SK-N-SH treated with all-trans-retinoic acid at 6 μM for 48 hours (cell line): ENCODE data around the gene ZNF280C.

Source experiments
- ATAC-seq: fragments of 200-7000 bp; cut with Tn5 transposase; 3 replicates; pipeline ENCODE4 v1.9.1; 2020; ENCODE audit warnings: mild to moderate bottlenecking, moderate library complexity
- ARNTL ChIP-seq: fragments of 450-650 bp; formaldehyde crosslinking; IDR thresholded peaks from 2 replicates; pipeline ENCODE4 v1.5.0; 2020; ENCODE audit warnings: low read depth, mild to moderate bottlenecking, moderate library complexity, borderline replicate concordance
- CREB5 ChIP-seq: fragments of 250-450 bp; sonication (Bioruptor Pico); IDR thresholded peaks from 2 replicates; pipeline ENCODE4 v1.5.1; 2020; ENCODE audit warnings: low read depth, mild to moderate bottlenecking, moderate library complexity
- CSDC2 ChIP-seq: fragments of 250-450 bp; sonication (Bioruptor Pico); IDR thresholded peaks from 2 replicates; pipeline ENCODE4 v1.5.0; 2020; ENCODE audit warnings: mild to moderate bottlenecking, moderate library complexity
- CSRNP3 ChIP-seq: fragments of 250-450 bp; sonication (Bioruptor Pico); IDR thresholded peaks from 2 replicates; pipeline ENCODE4 v1.5.1; 2021; ENCODE audit warnings: mild to moderate bottlenecking, moderate library complexity
- ESRRG ChIP-seq: fragments of 250-450 bp; sonication (Bioruptor Pico); IDR thresholded peaks from 2 replicates; pipeline ENCODE4 v1.6.1; 2021; ENCODE audit warnings: mild to moderate bottlenecking
- GLIS3 ChIP-seq: fragments of 250-450 bp; sonication (Bioruptor Pico); IDR thresholded peaks from 2 replicates; pipeline ENCODE4 v1.5.0; 2020; ENCODE audit warnings: mild to moderate bottlenecking, moderate library complexity
- ISL1 ChIP-seq: fragments of 250-450 bp; sonication (Bioruptor Pico); IDR thresholded peaks from 2 replicates; pipeline ENCODE4 v2.1.2; 2022; ENCODE audit warnings: mild to moderate bottlenecking, moderate library complexity
- OSR1 ChIP-seq: fragments of 250-450 bp; sonication (Bioruptor Pico); IDR thresholded peaks from 2 replicates; pipeline ENCODE4 v1.8.0; 2022; ENCODE audit warnings: moderate library complexity, mild to moderate bottlenecking, inconsistent platforms
- PATZ1 ChIP-seq: fragments of 250-450 bp; sonication (Bioruptor Pico); IDR thresholded peaks from 2 replicates; pipeline ENCODE4 v1.8.0; 2020; ENCODE audit warnings: mild to moderate bottlenecking, moderate library complexity, borderline replicate concordance
- POU6F1 ChIP-seq: fragments of 250-450 bp; sonication (Bioruptor Pico); IDR thresholded peaks from 2 replicates; pipeline ENCODE4 v1.8.0; 2021; ENCODE audit warnings: low read depth, mild to moderate bottlenecking, moderate library complexity, borderline replicate concordance
- PPARA ChIP-seq: fragments of 250-450 bp; sonication (Bioruptor Pico); IDR thresholded peaks from 2 replicates; pipeline ENCODE4 v1.5.0; 2020; ENCODE audit warnings: mild to moderate bottlenecking, borderline replicate concordance
- RARB ChIP-seq: fragments of 250-450 bp; sonication (Bioruptor Pico); IDR thresholded peaks from 2 replicates; pipeline ENCODE4 v1.8.0; 2021; ENCODE audit warnings: mild to moderate bottlenecking, moderate library complexity
- SNAI2 ChIP-seq: fragments of 250-450 bp; sonication (Bioruptor Pico); IDR thresholded peaks from 2 replicates; pipeline ENCODE4 v1.5.0; 2020; ENCODE audit warnings: mild to moderate bottlenecking, moderate library complexity
- TCF4 ChIP-seq: fragments of 250-450 bp; sonication (Bioruptor Pico); IDR thresholded peaks from 2 replicates; pipeline ENCODE4 v1.8.0; 2021; ENCODE audit warnings: mild to moderate bottlenecking, moderate library complexity, borderline replicate concordance
- TSHZ2 ChIP-seq: fragments of 250-450 bp; sonication (Bioruptor Pico); IDR thresholded peaks from 2 replicates; pipeline ENCODE4 v1.5.0; 2020; ENCODE audit warnings: mild to moderate bottlenecking, moderate library complexity
- ZFP3 ChIP-seq: fragments of 250-450 bp; sonication (Bioruptor Pico); IDR thresholded peaks from 2 replicates; pipeline ENCODE4 v1.5.0; 2020; ENCODE audit warnings: mild to moderate bottlenecking, moderate library complexity
- ZNF565 ChIP-seq: fragments of 450-650 bp; formaldehyde crosslinking; conservative IDR thresholded peaks from 2 replicates; pipeline ENCODE4 v1.5.0; 2020; ENCODE audit warnings: low read depth, mild to moderate bottlenecking, moderate library complexity
- ZNF8 ChIP-seq: fragments of 450-650 bp; formaldehyde crosslinking; IDR thresholded peaks from 2 replicates; pipeline ENCODE4 v1.5.0; 2020; ENCODE audit warnings: mild to moderate bottlenecking, moderate library complexity

The ZNF280C gene

GRCh38 chrX:130163398-130163797 is 105.3 kb downstream of the ZNF280C start:
- no peak for ATAC-seq
- no peak for TF ChIP-seq CREB5 (CRISPR knock-in tag)
- TF ChIP-seq ESRRG (CRISPR knock-in tag) = no peak
- TF ChIP-seq RARB (CRISPR knock-in tag) = no peak
- no peak for TF ChIP-seq ZFP3
- no peak for TF ChIP-seq ISL1 (CRISPR knock-in tag)
- no peak for TF ChIP-seq ARNTL (CRISPR knock-in tag)

GRCh38 chrX:130162094-130162735 is 106.5 kb downstream of the ZNF280C start:
- no peak for TF ChIP-seq PATZ1 (CRISPR knock-in tag)
- TF ChIP-seq TCF4 (CRISPR knock-in tag) = no peak
- TF ChIP-seq RARB (CRISPR knock-in tag) = no peak
- ATAC-seq = no peak

- ATAC-seq = no peak
Observed at GRCh38 chrX:130159776-130160175, 108.9 kb downstream of the ZNF280C start.

More at GRCh38 chrX:130159776-130160175, 108.9 kb downstream of the ZNF280C start:
- TF ChIP-seq OSR1 (CRISPR knock-in tag) (no peak), PPARA (CRISPR knock-in tag) (no peak), ZNF8 (CRISPR knock-in tag) (no peak), CREB5 (CRISPR knock-in tag) (no peak), POU6F1 (CRISPR knock-in tag) (no peak), SNAI2 (CRISPR knock-in tag) (no peak), CSDC2 (CRISPR knock-in tag) (no peak), ZFP3 (no peak), ESRRG (CRISPR knock-in tag) (no peak), ZNF565 (CRISPR knock-in tag) (no peak), CSRNP3 (CRISPR knock-in tag) (no peak), TSHZ2 (CRISPR knock-in tag) (no peak), TCF4 (CRISPR knock-in tag) (no peak), GLIS3 (no peak)
